ENCODE measurements around the gene CDO1. TPM values are rescaled to one million over a fixed set of nuclear protein-coding genes. Genes with fewer than 3 reads are reported as not detected.

The CDO1 gene
- total RNA-seq, 1 experiment from 2014 or later: 0.17 TPM

DNA sequence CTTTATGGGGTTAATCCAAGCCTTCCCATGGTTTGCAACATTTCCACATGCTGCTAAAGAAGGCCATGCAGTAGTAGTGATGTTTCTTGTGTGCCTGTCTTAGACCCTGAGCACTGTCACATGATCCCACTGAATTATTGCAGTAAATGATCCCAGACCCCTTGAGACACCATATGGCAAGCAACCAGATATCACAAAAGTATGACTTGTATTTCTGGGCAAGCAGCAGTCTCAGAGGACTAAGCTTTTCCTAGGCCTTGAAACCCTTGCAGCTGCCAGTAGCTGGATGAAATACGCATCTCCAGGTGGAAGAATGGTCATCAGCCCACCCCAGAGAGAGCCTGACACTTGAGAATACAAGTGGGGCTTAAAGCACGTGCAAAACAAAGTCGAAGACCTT is 41.8 kb downstream of the CDO1 start:
- ChIA-PET RAD21 (ENCODE audit: low non-redundant PET in 1 of 2, low total read pairs in 2 of 2, uncharacterized antibody in 2 of 2, unreplicated experiment in 2 of 2) (no interaction called here), POLR2A (no interaction called here), CTCF (no interaction called here)
- no peak overlapping the region for H3K4me3 ChIP-seq (replicated peaks in 1 of 2; ENCODE audit: low read depth in 1 of 2, low read length in 2 of 2)
- H3K27me3 ChIP-seq (ENCODE audit: insufficient read depth, low read length): no peaks in the 10 kb centered on the region
- no peaks in the 10 kb centered on the region for H4K20me1 ChIP-seq (ENCODE audit: insufficient read depth)
- no peaks in the 10 kb centered on the region; the same call in 1 of the 2 replicates for H3K9me2 ChIP-seq (ENCODE audit: insufficient read depth)
- no peaks in the 10 kb centered on the region for H3K9me3 ChIP-seq (ENCODE audit: control insufficient read depth in 1 of 2, insufficient read depth in 1 of 2, low read depth in 1 of 2, low read length in 2 of 2)
- no peak overlapping the region for H2AFZ ChIP-seq (ENCODE audit: low read depth, low read length, poor library complexity, severe bottlenecking)
- no peaks in the 10 kb centered on the region for H3K4me1 ChIP-seq (ENCODE audit: control insufficient read depth in 1 of 2, insufficient read depth in 2 of 2, low read length in 2 of 2)
- H3K27ac ChIP-seq (ENCODE audit: low read depth, low read length): no peak overlapping the region
- H3K36me3 ChIP-seq (ENCODE audit: control insufficient read depth in 1 of 2, insufficient read depth in 2 of 2, low read length in 2 of 2): no peaks in the 10 kb centered on the region
- TF ChIP-seq ELF1 (IDR thresholded peaks at IDR 0.05; ENCODE audit: borderline replicate concordance, low read depth): no peak
- no peak for TF ChIP-seq EZH2 (IDR thresholded peaks at IDR 0.05)
- TF ChIP-seq ZNF274 (IDR thresholded peaks at IDR 0.05; ENCODE audit: low read depth, low read length): no peak
- no peak for TF ChIP-seq SP1 (IDR thresholded peaks at IDR 0.05; ENCODE audit: low read depth)
- intact Hi-C loops (cut with micrococcal nuclease): no loop called here
- no peak overlapping the region for H3K4me2 ChIP-seq (ENCODE audit: low read length)
- no peak overlapping the region for H3K9ac ChIP-seq (ENCODE audit: low read length)
- ATAC-seq: no peak
- H3K79me2 ChIP-seq (ENCODE audit: insufficient read depth, low read length): no peaks in the 10 kb centered on the region
- no TSS peak for BruUV-seq (replicated peaks)
- no peak for DNase-seq (ENCODE audit: low read depth, low spot score)

DNA sequence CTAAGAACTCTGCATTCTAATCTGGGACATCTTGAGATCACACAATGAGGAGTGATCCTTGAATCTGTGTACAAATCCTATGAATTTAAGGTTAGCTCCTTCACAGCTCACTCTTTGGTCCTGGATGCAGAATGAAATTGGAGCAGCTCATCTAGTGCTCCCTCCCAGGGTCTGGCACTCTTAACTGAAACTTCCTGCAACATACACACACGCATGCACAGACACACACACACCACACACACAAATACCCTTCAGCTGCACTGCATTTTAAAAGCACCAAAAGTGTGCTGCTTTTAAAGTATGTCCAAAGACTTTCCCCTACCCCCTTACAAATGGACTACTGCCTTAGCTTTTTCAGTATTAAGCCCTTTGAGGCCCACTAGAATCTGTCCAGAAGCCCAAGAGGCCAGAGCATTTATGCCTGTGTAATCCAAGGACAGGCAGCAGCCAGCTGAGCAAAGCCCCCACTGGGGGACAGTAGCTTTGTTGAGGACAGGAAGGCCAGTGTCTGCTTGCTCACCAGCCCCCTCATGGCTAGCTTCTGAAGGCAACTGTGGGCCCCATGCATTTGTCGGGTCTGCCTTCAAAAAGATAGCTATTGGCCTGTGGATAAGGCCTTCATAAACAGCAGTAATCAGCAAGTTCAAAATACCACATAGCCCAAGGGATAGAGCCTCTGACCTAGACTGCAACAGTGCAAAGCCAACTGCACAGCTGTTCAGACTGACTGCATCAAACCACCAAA is 43.6 kb downstream of the CDO1 start:
- Histone ChIP-seq H3K27me3 (ENCODE audit: insufficient read depth, low read length) (no peaks in the 10 kb centered on the region), H3K79me2 (ENCODE audit: insufficient read depth, low read length) (no peaks in the 10 kb centered on the region), H3K9ac (ENCODE audit: low read length) (no peak overlapping the region), H3K9me3 (ENCODE audit: control insufficient read depth in 1 of 2, insufficient read depth in 1 of 2, low read depth in 1 of 2, low read length in 2 of 2) (no peaks in the 10 kb centered on the region), H3K27ac (ENCODE audit: low read depth, low read length) (no peak overlapping the region), H2AFZ (ENCODE audit: low read depth, low read length, poor library complexity, severe bottlenecking) (peak overlapping the region; percentile 19), H3K4me1 (ENCODE audit: control insufficient read depth in 1 of 2, insufficient read depth in 2 of 2, low read length in 2 of 2) (no peaks in the 10 kb centered on the region), H3K4me2 (ENCODE audit: low read length) (no peak overlapping the region), H4K20me1 (ENCODE audit: insufficient read depth) (no peaks in the 10 kb centered on the region), H3K4me3 (replicated peaks in 1 of 2; ENCODE audit: low read depth in 1 of 2, low read length in 2 of 2) (no peak overlapping the region), H3K36me3 (ENCODE audit: control insufficient read depth in 1 of 2, insufficient read depth in 2 of 2, low read length in 2 of 2) (no peaks in the 10 kb centered on the region), H3K9me2 (ENCODE audit: insufficient read depth) (no peaks in the 10 kb centered on the region)
- ATAC-seq (no peak), DNase-seq (ENCODE audit: low read depth, low spot score) (no peak)
- no TSS peak for BruUV-seq (replicated peaks)
- ChIA-PET CTCF (interaction anchor here (0.6 kb wide), 1 partner anchor 66 kb away, joined by 3 read pairs; no protein-coding TSS in a partner anchor), POLR2A (no interaction called here), RAD21 (ENCODE audit: low non-redundant PET in 1 of 2, low total read pairs in 2 of 2, uncharacterized antibody in 2 of 2, unreplicated experiment in 2 of 2) (no interaction called here)
- intact Hi-C loops (cut with micrococcal nuclease): no loop called here
- TF ChIP-seq EZH2 (IDR thresholded peaks at IDR 0.05) (no peak), JUND (IDR thresholded peaks at IDR 0.05) (no peak), SRF (IDR thresholded peaks at IDR 0.05; ENCODE audit: low read depth) (no peak), CBX3 (IDR thresholded peaks at IDR 0.05; ENCODE audit: low read depth) (no peak), SIN3A (IDR thresholded peaks at IDR 0.05; ENCODE audit: low read depth) (no peak)
- TF ChIP-seq, protein P1, sequence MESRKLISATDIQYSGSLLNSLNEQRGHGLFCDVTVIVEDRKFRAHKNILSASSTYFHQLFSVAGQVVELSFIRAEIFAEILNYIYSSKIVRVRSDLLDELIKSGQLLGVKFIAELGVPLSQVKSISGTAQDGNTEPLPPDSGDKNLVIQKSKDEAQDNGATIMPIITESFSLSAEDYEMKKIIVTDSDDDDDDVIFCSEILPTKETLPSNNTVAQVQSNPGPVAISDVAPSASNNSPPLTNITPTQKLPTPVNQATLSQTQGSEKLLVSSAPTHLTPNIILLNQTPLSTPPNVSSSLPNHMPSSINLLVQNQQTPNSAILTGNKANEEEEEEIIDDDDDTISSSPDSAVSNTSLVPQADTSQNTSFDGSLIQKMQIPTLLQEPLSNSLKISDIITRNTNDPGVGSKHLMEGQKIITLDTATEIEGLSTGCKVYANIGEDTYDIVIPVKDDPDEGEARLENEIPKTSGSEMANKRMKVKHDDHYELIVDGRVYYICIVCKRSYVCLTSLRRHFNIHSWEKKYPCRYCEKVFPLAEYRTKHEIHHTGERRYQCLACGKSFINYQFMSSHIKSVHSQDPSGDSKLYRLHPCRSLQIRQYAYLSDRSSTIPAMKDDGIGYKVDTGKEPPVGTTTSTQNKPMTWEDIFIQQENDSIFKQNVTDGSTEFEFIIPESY (IDR thresholded peaks at IDR 0.05; ENCODE audit: extremely low read depth, insufficient replicate concordance, low read length): no peak
